ENCODE data around the gene FAM107B. TPM values are rescaled to one million over a fixed set of nuclear protein-coding genes. Genes with fewer than 3 reads are reported as not detected.

FAM107B gene
- total and polyA plus RNA-seq, 10 of the 15 experiments (the other 5 are each of a cell fraction or from before 2014, with no cell fraction given) = 22.9 to 162 (median 86.6) TPM

- TF ChIP-seq IRF3 (IDR thresholded peaks at IDR 0.05) (no peak), POLR2AphosphoS5 (IDR thresholded peaks at IDR 0.05; ENCODE audit: low read length) (no peak), SMC3 (IDR thresholded peaks at IDR 0.05; ENCODE audit: borderline replicate concordance, low read length) (no peak; the same call in 1 of the 2 replicates), ZBED1 (IDR thresholded peaks at IDR 0.05; ENCODE audit: borderline replicate concordance) (peak; percentile 52; the same call in 1 of the 2 replicates), SKIL (IDR thresholded peaks at IDR 0.05; ENCODE audit: low read depth, poor library complexity, severe bottlenecking) (peak; percentile 95), HDGF (IDR thresholded peaks at IDR 0.05) (peak; percentile 48; the same call in 1 of the 2 replicates), NBN (IDR thresholded peaks at IDR 0.05) (peak; percentile 99), SUPT20H (IDR thresholded peaks at IDR 0.05; ENCODE audit: borderline replicate concordance, control insufficient read depth, low read depth, low read length) (no peak), ZZZ3 (IDR thresholded peaks at IDR 0.05; ENCODE audit: control insufficient read depth, insufficient read length, low read depth) (no peak), USF2 (IDR thresholded peaks at IDR 0.05; ENCODE audit: borderline replicate concordance, low read depth, low read length) (no peak), RBBP5 (conservative IDR thresholded peaks at IDR 0.05) (no peak), GATAD2B (conservative IDR thresholded peaks at IDR 0.05; ENCODE audit: low read depth) (no peak; the same call in 1 of the 2 replicates), CHD2 (IDR thresholded peaks at IDR 0.05; ENCODE audit: borderline replicate concordance, low read depth, low read length) (peak; percentile 74; the same call in 1 of the 2 replicates), IKZF1 (conservative IDR thresholded peaks at IDR 0.05) (peak; percentile 97), ETV6 (conservative IDR thresholded peaks at IDR 0.05 in 1 of 2, IDR thresholded peaks at IDR 0.05 in 1 of 2; ENCODE audit: borderline replicate concordance in 1 of 2, low read depth in 1 of 2) (peak in 1 of 2 experiments; percentile 57; a peak in 1 of 4 replicates), NR2F1 (conservative IDR thresholded peaks at IDR 0.05) (peak; percentile 92), PBX3 (IDR thresholded peaks at IDR 0.05; ENCODE audit: insufficient replicate concordance, low read depth, low read length) (no peak), FOS (IDR thresholded peaks at IDR 0.05; ENCODE audit: borderline replicate concordance, extremely low read depth, insufficient read length) (no peak), BCLAF1 (IDR thresholded peaks at IDR 0.05) (no peak), ZNF384 (IDR thresholded peaks at IDR 0.05; ENCODE audit: borderline replicate concordance, low read depth, low read length) (peak; percentile 59; the same call in 1 of the 2 replicates), TCF7 (IDR thresholded peaks at IDR 0.05; ENCODE audit: borderline replicate concordance) (0 out of 2 replicates have a peak, but pooled peaks have one; percentile 18), RUNX3 (IDR thresholded peaks at IDR 0.05; ENCODE audit: low read length) (peak; percentile 84), NR2C1 (IDR thresholded peaks at IDR 0.05) (peak; percentile 14; the same call in 1 of the 2 replicates)
These were observed 31.9 kb downstream of the FAM107B start (continued) for GRCh38 chr10:14742815-14743214.

Data from GM12878 (cell line).